Activated effector memory CD4-positive, alpha-beta T cell treated with Interleukin-2 at 50 U/mL for 16 hours (primary cell): ENCODE results near the gene ERFE.

ENCODE experiments used
- DNase-seq: peaks from one replicate; pipeline ENCODE4 v3.0.0-alpha.2; 2020

ERFE gene

DNA sequence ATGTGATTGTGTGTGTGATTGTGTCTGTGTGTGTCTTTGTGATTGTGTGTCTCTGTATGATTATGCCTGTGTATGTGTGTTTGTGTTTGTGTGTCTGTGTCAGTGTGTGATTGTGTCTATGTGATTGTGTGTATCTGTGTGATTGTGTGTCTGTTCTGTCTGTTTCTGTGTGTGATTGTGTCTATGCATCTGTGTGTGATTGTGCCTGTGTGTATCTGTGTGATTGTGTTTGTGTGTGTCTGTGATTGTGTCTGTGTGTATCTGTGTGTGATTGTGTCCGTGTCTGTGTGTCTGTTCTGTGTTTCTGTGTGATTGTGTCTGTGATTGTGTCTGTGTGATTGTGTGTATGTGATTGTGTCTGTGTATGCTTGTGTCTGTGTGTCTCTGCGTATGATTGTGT is 32.4 kb upstream of the ERFE start:
- no peak for DNase-seq

DNA sequence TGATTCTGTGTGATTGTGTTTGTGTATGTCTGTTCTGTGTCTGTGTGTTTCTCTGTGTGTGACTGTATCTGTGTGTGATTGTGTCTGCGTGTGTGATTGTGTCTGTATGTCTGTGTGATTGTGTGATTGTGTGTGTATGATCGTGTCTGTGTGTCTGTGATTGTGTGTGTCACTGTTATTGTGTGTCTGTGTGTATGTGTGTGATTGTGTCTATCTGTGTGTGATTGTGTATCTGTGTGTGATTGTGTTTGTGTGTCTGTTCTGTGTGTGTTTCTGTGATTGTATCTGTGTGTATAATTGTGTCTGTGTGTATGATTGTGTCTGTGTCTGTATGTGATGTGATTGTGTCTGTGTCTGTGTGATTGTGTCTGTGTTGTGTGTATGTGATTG is 32.0 kb upstream of the ERFE start:
- no peak for DNase-seq

DNA sequence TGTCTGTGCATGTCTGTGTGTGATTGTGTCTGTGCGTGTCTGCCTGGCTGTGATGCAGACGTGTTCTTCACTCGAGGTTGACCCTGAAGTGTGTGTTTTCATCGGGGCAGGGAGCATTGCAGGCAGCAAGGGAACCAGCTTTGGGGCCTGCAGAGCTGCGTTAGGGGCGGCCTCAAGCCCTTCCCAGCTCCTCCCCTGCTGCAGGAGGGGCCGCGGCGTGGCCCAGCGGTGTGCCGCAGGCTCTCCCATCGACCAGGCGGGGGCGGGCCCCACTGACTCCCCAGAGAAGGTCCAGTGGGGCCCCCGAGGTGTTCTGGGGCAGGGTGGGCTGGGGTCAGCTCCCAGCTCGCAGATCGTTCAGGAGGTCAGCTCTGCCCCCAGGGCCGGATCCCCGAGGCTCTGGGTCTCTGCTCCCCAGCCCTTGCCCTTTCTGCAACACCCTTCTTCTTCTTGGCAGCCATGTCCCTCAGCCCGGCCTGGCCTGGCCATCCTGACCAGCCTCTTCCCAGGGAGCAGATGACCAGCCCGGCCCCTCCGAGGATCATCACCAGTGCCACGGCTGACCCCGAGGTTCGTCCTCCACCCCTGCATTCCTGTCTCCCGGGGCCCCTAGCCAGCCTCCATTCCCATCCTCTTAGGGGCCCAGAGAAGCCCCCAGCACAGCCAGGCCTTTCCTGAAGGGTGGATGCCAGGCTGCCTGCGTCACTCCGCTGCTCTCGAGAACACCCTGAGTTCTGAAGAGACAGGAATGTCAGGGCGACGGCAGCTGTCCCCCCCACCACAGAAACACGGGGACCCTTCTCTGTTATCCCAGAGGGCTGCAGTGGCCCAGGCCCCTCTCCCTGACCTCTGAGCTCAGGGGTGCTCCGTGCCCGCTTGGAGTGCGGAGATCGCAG is 31.4 kb upstream of the ERFE start:
- DNase-seq: no peak

DNA sequence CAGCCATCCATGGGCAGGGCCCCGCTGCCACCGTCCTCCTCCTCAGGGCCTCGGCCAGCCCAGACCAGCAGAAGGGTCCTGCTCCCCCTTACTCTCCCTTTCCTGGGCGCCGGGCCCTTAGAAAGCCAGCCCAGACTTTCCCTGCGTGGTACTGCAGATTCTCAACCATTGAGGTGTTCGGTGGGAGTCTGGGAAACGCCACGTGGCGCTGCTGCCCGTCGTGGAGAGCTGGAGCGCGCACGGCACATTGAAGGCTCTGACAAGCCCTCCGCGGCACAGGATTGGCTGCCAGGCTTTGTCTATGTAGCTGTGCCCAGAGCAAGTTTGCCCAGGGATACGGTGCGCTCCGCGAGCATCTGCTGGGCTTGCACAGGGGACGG is 30.7 kb upstream of the ERFE start:
- DNase-seq: no peak

DNA sequence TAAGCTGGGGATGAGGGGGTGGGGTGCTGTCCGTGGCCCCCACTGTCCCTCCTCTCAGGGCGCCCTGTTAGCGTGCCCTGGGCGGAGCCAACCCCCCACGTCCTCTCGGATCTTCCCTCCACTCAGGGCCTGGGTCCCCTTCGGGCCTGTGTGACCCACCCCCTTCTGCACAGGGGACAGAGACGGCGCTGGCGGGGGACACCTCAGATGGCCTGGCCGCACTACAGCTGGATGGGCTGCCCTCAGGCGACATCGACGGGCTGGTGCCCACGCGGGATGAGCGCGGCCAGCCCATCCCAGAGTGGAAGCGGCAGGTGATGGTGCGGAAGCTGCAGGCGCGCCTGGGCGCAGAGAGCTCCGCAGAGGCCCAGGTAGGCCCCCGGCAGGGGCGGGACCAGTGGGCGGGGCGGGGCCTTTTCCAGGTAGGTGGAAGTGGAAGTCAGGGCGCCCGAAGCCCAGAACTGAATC is 30.2 kb upstream of the ERFE start:
- no peak for DNase-seq

DNA sequence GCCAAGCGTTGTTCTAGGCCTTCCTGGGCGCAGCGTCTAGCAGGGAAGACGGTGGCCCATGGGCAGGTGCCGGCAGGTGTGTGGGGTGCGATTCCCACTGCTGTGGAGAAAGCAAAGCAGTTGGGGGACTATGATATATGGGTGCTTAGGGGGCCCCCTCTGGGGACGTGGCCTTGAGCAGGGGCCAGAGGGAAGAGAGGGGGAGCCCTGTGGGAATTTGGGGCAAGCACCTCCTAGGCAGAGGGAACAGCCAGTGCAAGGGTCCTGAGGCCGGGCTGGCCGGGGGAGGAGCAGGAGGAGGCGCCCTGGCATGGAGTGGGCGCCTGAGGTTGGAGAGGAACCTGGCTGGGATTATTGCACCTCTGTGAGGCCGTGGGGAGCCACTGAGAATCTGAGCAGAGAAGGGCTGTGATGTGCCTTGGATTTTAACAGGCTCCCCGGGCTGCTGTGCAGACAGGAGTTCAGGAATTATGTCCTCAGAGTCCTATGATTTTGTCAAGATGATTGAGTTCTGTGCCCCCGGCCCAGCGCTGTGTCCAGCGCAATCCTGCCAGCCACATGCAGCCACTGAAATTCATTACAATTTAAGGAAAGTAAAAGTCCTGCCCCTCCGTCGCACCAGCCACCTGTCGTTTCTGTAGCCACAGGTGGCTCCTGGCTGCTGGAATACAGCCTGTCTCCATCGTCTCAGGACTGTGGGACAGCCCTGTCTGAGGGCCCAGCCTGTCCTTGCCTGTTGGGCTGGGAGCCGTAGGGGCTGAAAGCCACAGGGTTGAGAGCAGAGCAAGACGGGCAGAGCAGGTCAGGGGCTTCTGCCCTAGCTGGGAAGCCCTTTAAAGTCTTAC is 29.4 kb upstream of the ERFE start:
- DNase-seq: no peak

DNA sequence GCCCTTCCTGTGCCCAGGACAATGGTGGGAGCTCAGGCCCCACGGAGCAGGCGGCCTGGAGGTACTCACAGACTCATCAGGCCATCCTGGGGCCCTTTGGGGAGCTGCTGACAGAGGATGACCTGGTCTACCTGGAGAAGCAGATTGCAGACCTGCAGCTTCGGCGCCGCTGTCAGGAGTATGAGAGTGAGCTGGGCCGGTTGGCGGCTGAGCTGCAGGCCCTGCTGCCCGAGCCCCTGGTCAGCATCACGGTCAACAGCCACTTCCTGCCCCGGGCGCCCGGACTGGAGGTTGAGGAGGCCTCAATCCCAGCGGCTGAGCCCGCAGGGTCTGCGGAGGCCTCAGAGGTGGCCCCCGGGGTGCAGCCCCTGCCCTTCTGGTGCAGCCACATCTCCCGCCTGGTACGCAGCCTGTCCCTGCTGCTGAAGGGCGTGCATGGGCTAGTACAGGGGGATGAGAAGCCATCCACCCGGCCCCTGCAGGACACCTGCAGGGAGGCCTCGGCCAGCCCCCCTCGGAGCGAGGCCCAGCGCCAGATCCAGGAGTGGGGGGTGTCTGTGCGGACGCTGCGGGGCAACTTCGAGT is 28.6 kb upstream of the ERFE start:
- DNase-seq: no peak

DNA sequence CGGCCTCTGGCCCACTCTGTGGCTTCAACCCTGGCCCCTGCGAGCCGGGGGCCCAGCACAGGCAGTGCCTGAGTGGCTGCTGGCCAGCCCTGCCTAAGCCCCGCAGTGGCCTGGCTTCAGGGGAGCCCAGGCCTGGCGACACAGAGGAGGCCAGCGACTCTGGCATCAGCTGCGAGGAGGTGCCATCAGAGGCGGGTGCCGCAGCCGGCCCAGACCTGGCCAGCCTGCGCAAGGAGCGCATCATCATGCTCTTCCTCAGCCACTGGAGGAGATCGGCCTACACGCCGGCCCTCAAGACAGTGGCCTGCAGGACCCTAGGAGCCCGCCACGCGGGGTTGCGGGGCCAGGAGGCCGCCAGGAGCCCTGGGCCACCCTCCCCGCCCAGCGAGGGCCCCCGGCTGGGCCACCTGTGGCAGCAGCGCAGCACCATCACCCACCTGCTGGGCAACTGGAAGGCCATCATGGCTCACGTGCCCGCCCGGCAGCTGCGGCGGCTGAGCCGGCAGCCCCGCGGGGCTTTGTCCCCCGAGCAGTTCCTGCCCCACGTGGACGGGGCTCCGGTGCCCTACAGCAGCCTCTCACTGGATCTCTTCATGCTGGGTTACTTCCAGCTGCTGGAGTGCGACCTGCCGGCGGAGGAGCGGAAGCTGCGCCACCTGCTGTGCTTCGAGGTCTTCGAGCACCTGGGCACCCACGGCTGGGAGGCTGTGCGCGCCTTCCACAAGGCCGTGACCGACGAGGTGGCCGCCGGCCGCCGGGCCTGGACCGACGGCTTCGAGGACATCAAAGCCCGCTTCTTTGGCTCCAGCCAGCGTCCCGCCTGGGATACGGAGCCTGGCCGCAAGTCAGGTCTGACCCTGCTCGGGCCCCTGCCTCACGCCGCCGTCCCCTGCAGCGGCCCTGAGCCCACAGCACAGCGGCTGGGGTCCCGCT is 27.8 kb upstream of the ERFE start:
- DNase-seq: no peak

DNA sequence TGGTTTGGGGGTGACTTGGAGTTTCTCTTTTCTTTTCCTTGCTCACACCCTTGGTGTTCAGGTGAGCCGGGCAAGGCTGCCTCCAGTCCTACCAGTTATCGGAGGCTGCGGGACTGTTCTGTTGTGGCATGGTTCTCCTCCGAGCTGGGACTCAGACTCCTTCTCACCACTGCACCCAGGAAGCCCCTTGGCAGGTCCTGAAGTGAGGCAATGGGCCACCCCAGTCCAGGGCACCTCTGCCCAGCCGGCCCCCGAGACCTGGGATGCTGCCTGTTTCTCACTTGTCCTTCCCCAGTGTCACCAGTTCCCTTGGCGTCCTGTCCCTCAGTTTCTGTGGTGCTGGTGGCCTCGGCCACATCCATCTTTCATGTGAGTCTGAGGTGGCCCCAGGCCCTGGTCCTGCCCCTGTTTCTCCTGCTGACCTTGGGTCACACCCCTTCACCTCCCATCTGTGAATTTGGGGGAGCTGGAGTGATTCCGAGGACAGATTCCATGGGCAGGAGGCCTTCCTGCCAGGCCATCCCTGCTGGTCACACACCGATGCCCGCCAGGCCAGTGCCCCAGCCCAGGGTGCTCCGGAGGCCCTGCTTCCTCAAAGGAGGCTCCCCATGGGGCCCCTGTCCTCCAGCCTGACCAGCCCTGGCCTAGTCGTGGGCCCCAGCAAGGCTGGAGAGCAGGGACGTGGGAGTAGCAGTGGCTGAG is 26.9 kb upstream of the ERFE start:
- no peak for DNase-seq

DNA sequence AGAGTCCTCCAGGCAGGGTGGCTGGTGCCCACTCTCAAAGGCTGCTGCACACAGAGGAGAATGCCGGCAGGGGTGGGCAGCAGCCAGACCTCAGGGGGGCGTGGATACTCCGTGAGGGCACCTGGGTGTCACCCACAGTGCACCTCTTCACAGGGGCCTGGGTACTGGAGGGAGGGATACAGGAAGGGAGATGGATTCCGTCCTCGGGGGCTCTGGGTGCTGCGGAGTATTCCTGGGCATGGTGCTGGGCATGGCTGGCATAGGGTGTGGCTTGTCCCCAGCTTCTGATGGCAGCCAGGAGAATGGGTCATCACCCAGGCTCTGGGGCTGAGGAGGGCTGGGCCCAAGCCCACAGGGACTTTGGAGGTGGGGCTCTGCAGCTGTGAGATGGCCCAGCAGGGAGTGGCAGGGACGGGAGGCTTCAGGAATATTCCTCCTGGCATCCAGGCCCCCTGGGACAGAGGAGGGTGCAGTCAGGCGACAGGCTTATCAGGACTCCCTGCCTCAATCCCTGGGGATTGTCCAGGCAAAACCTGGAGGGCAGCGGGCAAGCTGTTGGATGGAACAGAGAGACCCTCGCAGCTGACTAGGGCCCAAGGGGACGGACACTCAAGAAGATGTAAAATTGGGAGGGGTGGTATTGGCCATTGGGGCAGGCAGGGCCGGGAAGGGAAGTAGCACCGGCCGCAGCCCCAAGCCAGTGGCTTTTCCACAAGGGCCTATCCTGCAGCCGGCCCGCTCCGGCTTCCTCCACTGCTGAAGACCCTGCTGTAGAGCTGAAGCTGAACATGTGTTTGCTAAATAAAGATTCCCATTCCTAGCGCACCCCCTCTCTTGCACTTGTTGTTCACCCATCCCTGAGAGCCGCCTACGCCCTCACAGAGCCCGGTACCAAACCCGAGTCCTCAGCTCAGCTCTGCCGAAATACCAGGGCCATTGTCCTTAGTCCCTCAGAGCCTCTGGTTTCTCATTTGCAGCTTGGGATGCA is 26.0 kb upstream of the ERFE start:
- no peak for DNase-seq

DNA sequence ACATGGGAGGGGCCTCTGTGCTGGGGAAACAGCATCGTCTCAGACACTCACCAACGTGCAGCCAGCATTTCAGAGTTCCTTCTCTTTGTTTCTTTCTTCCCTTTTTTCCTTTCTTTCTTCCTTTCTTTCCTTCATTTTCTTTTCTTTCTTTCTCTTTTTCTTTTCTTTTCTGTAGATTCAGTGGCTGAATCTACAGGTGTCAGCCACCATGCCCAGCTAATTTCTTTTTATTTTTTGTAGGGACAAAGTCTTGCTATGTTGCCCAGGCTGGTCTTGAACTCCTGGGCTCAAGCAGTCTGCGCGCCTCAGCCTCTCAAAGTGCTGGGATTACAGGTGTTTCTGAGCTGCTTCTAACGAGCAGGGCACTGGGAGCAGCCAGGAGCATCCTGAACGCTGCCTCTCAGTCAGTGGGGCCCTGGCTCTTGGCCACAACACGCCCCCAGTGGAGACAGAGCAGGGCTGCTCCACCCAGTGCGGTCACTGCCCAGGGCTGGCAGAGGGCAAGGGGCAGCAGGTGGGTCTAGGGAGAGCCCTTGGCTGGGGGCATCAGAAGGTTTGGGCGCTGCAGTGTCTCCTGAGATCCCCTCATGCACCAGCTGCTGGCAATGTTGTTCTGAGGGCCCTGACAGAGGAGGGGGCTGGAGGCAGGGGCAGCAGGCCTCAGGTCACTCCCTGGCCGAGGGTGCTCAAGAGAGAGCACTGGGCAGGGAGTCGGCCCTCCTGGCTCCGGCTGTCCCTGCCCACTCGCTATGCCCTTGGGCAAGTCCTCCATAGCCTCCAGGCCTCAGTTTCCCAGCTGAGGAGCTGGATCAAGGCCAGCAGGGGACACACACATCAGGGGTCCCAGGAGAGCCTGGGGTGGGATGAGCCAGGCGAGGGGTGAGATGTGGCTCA is 25.0 kb upstream of the ERFE start:
- no peak for DNase-seq

DNA sequence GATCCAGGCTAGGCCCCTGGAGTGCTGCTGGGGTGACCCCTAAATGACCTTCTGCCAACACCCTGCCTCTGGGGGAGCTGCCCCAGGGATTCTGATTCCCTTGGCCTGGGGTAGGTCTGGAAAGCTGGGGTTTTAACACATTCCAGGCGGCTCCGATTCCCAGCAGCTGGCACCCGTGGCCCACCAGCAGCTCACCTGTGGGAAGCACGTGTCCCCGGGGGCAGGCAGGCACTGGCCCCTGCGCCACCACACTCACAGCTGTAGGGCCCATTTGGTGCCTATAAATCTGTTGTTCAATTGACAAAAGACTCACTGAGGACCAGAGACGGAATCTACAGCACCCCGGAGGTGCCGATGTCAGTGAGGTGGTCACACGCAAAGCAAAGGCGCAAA is 24.4 kb upstream of the ERFE start:
- no peak for DNase-seq

DNA sequence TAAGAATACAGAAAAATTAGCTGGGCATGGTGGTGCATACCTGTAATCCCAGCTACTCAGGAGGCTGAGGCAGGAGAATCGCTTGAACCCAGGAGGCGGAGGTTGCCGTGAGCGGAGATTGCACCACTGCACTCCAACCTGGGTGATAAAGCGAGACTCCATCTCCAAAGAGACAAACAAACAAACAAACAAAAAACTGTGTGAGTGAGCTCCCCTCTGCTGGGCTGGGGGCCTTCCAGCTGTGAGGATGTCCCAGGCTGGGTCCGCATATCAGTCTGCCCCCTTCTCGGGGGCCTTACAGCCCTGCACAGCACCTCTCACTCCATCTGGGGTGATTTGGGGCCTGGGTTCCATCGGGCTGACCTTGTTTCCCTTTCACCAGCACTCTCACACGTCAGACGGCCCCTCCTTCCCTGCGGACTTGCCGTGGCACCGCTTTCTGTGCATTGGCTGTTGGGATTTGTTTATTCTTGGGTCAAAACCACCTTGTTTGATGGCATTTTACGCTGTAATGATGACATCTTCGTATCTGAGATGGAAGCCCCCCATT is 23.1 kb upstream of the ERFE start:
- no peak for DNase-seq

DNA sequence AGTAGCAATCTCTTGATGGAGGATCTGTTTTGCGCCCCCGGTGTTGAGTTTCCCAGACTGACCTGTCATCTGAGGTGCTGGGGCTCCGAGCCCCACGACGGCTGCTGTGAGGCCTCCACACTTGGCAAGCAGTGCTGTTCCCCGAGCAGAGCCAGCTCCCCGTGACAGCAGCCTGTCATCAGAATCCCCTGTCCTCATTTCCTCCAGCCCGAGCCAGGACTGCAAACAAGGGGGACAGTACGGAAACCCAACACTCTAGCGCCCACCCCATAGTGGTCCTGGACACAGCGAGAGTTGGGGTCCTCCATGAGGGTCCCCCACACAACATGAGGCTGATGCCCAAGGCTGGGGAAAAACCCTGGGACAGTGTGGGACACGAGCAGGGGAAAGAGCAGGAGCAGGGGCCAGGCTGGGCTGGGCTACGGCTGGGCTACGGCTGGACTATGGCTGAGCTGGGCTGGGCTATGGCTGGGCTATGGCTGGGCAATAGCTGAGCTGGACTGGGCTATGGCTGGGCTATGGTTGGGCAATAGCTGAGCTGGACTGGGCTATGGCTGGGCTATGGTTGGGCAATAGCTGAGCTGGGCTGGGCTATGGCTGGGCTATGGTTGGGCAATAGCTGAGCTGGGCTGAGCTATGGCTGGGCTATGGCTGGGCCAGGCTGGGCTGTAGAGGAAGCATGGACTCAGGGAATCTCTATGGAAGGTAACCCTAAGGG is 21.8 kb upstream of the ERFE start:
- no peak for DNase-seq

DNA sequence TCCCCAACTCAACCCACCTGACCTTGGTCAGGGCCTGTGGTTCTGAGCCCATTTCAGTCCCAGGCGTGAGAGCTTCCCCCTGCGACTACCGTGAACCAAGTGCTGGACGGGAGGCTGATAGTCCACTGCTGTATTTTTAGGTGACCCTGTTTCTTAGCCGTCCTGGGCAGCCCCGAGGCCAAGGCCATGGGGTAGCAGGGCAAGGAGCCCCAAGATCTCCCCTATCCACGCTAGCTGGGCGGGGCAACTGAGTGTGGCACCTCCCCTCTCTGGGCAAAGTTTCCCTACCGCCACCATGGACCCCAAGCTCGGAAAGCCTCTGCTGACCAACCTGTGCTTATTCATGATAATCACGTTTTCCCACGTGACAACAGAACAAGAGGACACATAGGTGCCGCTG is 20.9 kb upstream of the ERFE start:
- DNase-seq: no peak

DNA sequence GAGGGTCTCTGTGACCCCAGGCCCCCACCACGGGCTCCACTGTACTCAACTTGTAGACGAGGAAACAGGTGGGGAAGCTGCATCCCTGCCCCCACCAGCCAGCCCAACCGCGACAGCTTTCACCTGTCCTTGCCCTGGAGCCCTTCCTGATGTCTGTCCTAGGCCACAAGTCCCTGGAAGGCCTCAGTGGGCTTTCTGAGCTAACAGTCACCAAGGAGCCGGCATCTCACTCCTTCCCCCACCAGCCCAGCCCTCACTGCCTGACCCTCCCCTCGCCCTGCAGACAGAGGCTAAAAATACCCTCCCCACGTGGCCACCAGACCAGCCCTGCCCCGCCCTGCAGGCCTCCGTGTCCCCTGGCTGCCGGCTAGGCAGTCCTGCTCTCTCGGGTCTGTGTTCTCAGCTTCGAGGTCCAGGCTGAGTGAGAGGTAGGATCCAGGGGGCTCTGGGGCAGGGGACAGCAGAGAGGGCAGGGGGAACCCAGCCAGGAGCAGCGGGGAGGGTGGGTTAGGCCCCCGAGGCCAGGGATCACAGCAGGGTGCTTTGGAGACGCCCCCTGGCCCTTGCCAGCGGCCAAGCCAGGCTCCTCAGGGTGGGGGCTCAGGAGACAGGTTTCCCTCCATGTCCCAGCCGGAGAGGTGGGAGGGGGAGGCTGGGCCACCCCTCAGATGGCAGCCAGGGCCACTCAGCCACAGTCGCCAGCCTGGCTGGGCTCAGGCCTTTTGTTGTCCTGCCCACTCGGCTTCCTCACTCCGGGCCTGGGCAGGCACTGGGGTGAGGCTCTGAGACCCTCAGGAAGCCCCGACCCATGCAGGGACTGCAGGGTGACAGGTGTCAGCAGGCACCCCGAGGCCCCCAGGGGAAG is 20.2 kb upstream of the ERFE start, which contains the start of gene KLHL30:
TSS of gene KLHL30 (plus strand) at position 338 of the 865 bp plus-strand sequence. CDS start 2,087 bp downstream, outside the sequence.
- no peak for DNase-seq
